IMR-90 (cell line): Measurements from ENCODE around the gene RORB. TPM values are rescaled to one million over a fixed set of nuclear protein-coding genes. Genes with fewer than 3 reads are reported as not detected.

Source experiments
- ATAC-seq: fragments of 200-7000 bp; cut with Tn5 transposase; 2 replicates; pipeline ENCODE4 v1.9.1; 2020; ENCODE audit warnings: low read depth, mild to moderate bottlenecking, moderate library complexity
- BruUV-seq: library from RNA; stranded (reverse); fragments of 400-500 nt; replicated peaks from 2 replicates; lab custom pipeline; 2021; lab: Mats Ljungman, UMichigan
- CTCF ChIA-PET: fragments of 300-600 bp; formaldehyde crosslinking; extraction: SDS; loops from one replicate; lab custom pipeline; 2021; ENCODE audit warnings: antibody characterized with exemption; lab: Yijun Ruan, JAX
- POLR2A ChIA-PET: fragments of 300-600 bp; sonication (Branson Sonifier 250); formaldehyde crosslinking; loops from one replicate; lab custom pipeline; 2022; ENCODE audit warnings: antibody characterized with exemption; ENCODE audit not compliant: unreplicated experiment; lab: Charles Lee
- DNase-seq: peaks from one replicate; pipeline ENCODE4 v3.0.0; 2013
- H2AFZ ChIP-seq: replicated peaks from 2 replicates; pipeline ENCODE3; 2013; ENCODE audit warnings: low read length, mild to moderate bottlenecking; ENCODE audit not compliant: poor library complexity
- H2AK5ac ChIP-seq: 2 replicates; pipeline ENCODE4 v1.6.1; 2013; ENCODE audit warnings: low read depth, low read length, inconsistent platforms
- H2AK9ac ChIP-seq: replicated peaks from 2 replicates; pipeline ENCODE3; 2013; ENCODE audit warnings: mild to moderate bottlenecking, low read depth, low read length, moderate library complexity; ENCODE audit not compliant: poor library complexity
- H2BK120ac ChIP-seq: 2 replicates; pipeline ENCODE4 v1.6.1; 2013; ENCODE audit warnings: low read depth, low read length, inconsistent platforms
- H2BK15ac ChIP-seq: 3 replicates; pipeline ENCODE4 v1.6.1; 2013; ENCODE audit warnings: low read depth, low read length, inconsistent platforms
- H2BK20ac ChIP-seq: 2 replicates; pipeline ENCODE4 v1.6.1; 2013; ENCODE audit warnings: low read depth, mild to moderate bottlenecking, inconsistent platforms, low read length, moderate library complexity
- H2BK5ac ChIP-seq: 2 replicates; pipeline ENCODE4 v1.6.1; 2013; ENCODE audit warnings: mild to moderate bottlenecking, low read depth, low read length, inconsistent platforms; ENCODE audit not compliant: poor library complexity, severe bottlenecking
- H3K14ac ChIP-seq: replicated peaks from 2 replicates; pipeline ENCODE4 v1.6.1; 2013; ENCODE audit warnings: low read depth, low read length, inconsistent platforms
- H3K18ac ChIP-seq: 2 replicates; pipeline ENCODE4 v1.6.1; 2013; ENCODE audit warnings: low read depth, low read length, control low read depth
- H3K23ac ChIP-seq: 2 replicates; pipeline ENCODE4 v1.6.1; 2013; ENCODE audit warnings: low read depth, low read length, inconsistent platforms
- H3K27ac ChIP-seq: 2 replicates; pipeline ENCODE4 v1.5.1; 2013; ENCODE audit warnings: mild to moderate bottlenecking, control low read depth, low read length; ENCODE audit not compliant: insufficient read depth
- H3K27me3 ChIP-seq: 2 replicates; pipeline ENCODE4 v1.6.1; 2013; ENCODE audit warnings: low read length; ENCODE audit not compliant: control insufficient read depth, insufficient read depth
- H3K36me3 ChIP-seq: 2 replicates; pipeline ENCODE4 v1.6.1; 2013; ENCODE audit warnings: low read length, mixed read lengths; ENCODE audit not compliant: control insufficient read depth, insufficient read depth
- H3K4ac ChIP-seq: 2 replicates; pipeline ENCODE4 v1.6.1; 2013; ENCODE audit warnings: low read depth, low read length, inconsistent platforms
- H3K4me1 ChIP-seq: 2 replicates; pipeline ENCODE4 v1.6.1; 2013; ENCODE audit warnings: low read length, mixed read lengths; ENCODE audit not compliant: control insufficient read depth, insufficient read depth
- H3K4me2 ChIP-seq: 2 replicates; pipeline ENCODE4 v1.6.1; 2013; ENCODE audit warnings: low read depth, mild to moderate bottlenecking, control low read depth, low read length, moderate library complexity
- H3K4me3 ChIP-seq: 2 replicates; pipeline ENCODE4 v1.5.1; 2013; ENCODE audit warnings: low read depth, mild to moderate bottlenecking, control low read depth, low read length, moderate library complexity; ENCODE audit not compliant: insufficient read depth
- H3K56ac ChIP-seq: 2 replicates; pipeline ENCODE4 v1.6.1; 2013; ENCODE audit warnings: low read length, inconsistent platforms; ENCODE audit not compliant: insufficient read depth; ENCODE audit errors: extremely low read depth
- H3K79me1 ChIP-seq, 2 experiments: 2 replicates each; pipeline ENCODE4 v1.6.1; 2013; ENCODE audit warnings: low read length in 2 of 2, inconsistent platforms in 1 of 2, low read depth in 1 of 2
- H3K9ac ChIP-seq: 2 replicates; pipeline ENCODE4 v1.6.1; 2013; ENCODE audit warnings: low read depth, low read length, control low read depth
- H3K9me1 ChIP-seq: 2 replicates; pipeline ENCODE4 v1.6.1; 2013; ENCODE audit warnings: low read length, inconsistent platforms; ENCODE audit not compliant: insufficient read depth
- H3K9me3 ChIP-seq: 2 replicates; pipeline ENCODE4 v1.6.1; 2013; ENCODE audit warnings: low read length; ENCODE audit not compliant: control insufficient read depth, insufficient read depth
- H4K20me1 ChIP-seq: 2 replicates; pipeline ENCODE4 v1.6.1; 2013; ENCODE audit warnings: low read length, inconsistent platforms; ENCODE audit not compliant: insufficient read depth
- H4K5ac ChIP-seq: 2 replicates; pipeline ENCODE4 v1.6.1; 2013; ENCODE audit warnings: mild to moderate bottlenecking, low read depth, low read length, control low read depth
- H4K8ac ChIP-seq, 2 experiments: 2 replicates each; pipeline ENCODE4 v1.6.1; 2013; ENCODE audit warnings: low read depth in 2 of 2, low read length in 2 of 2, control low read depth in 1 of 2, inconsistent platforms in 1 of 2
- H4K91ac ChIP-seq: 2 replicates; pipeline ENCODE4 v1.6.1; 2013; ENCODE audit warnings: low read depth, low read length, inconsistent platforms; ENCODE audit not compliant: insufficient read depth
- MAZ ChIP-seq: IDR thresholded peaks from 2 replicates; pipeline ENCODE4 v1.6.1; 2012; ENCODE audit warnings: low read depth, mild to moderate bottlenecking, low read length, improper control_type of control experiment, moderate library complexity, borderline replicate concordance
- NFE2L2 ChIP-seq: fragments of 150-350 bp; IDR thresholded peaks from 2 replicates; pipeline ENCODE4 v1.6.1; 2016; ENCODE audit warnings: low read depth, mild to moderate bottlenecking, low read length
- WGBS, 2 experiments: methylation state at CpG; one replicate each; pipeline versions ENCODE4 v1.1.5 to v1.1.7; 2013; ENCODE audit warnings: missing lambda C conversion rate in 2 of 2; ENCODE audit not compliant: insufficient read length in 1 of 2; ENCODE audit errors: extremely low coverage in 2 of 2; 5-methylcytosine and 5-hydroxymethylcytosine counted together
- dilution Hi-C: fragments of 300-500 bp; cut with HindIII; formaldehyde crosslinking; loops from one replicate; pipeline ENCODE4 v1.14.3; 2018; ENCODE audit warnings: low sequenced_read_pairs; ENCODE audit not compliant: unreplicated experiment
- in situ Hi-C: fragments of 300-500 bp; cut with MboI; formaldehyde crosslinking; loops from 3 replicates; pipeline ENCODE4 v1.14.3; 2019; ENCODE audit warnings: low sequenced_read_pairs, inconsistent platforms, mixed read lengths
- intact Hi-C: fragments of 100-400 bp; cut with micrococcal nuclease; formaldehyde crosslinking; loops from 2 replicates; pipeline ENCODE4 v1.10.0; 2022
- polyA plus RNA-seq, 3 experiments: library from polyadenylated mRNA; depleted of rRNA; stranded (reverse); fragments of >200 nt; gene quantifications; 2 replicates each; pipeline ENCODE4 v1.2.3, GENCODE V29; 2012; ENCODE audit warnings: low replicate concordance in 1 of 3
- total RNA-seq: library from RNA; depleted of rRNA; stranded (reverse); fragments of >200 nt; gene quantifications from 2 replicates; pipeline ENCODE4 v1.2.3, GENCODE V29; 2012

Gene RORB
- total and polyA plus RNA-seq, 2 of the 4 experiments (the other 2 are of a cell fraction): not detected

- no peak overlapping the region for H3K27ac ChIP-seq
- no peaks in the 10 kb centered on the region for H3K9me3 ChIP-seq
- TF ChIP-seq NFE2L2: no peak
- TF ChIP-seq MAZ: no peak
- ATAC-seq (no peak), DNase-seq (no peak)
- no peak overlapping the region for H2AK9ac ChIP-seq
- CTCF ChIA-PET: no interaction called here
- no peaks in the 10 kb centered on the region for H4K20me1 ChIP-seq
- no peak overlapping the region for H3K56ac ChIP-seq
- H3K23ac ChIP-seq: no peak overlapping the region
- no peak overlapping the region for H2BK120ac ChIP-seq
- H2BK15ac ChIP-seq: no peak overlapping the region
- no TSS peak for BruUV-seq
- intact Hi-C loops: no loop called here
- POLR2A ChIA-PET: no interaction called here
- no peak overlapping the region for H3K4me3 ChIP-seq
- no peak overlapping the region for H2AFZ ChIP-seq
- H3K4me1 ChIP-seq: no peaks in the 10 kb centered on the region
- no peak overlapping the region for H4K5ac ChIP-seq
- no peak overlapping the region for H4K8ac ChIP-seq
- in situ Hi-C loops: loop anchor here (25.0 kb wide), 1 partner anchor 1344 kb away; no protein-coding TSS in a partner anchor
- H3K4me2 ChIP-seq: no peak overlapping the region
- H3K18ac ChIP-seq: no peak overlapping the region
- H2BK5ac ChIP-seq: no peak overlapping the region
- H2AK5ac ChIP-seq: no peak overlapping the region
- no CpG with 5 or more reads among the region's 3 CpGs for WGBS, 2 experiments
- H3K4ac ChIP-seq: no peak overlapping the region
- no peaks in the 10 kb centered on the region for H3K9me1 ChIP-seq
- H3K27me3 ChIP-seq: no peaks in the 10 kb centered on the region
- H3K79me1 ChIP-seq: no peaks in the 10 kb centered on the region
- H4K91ac ChIP-seq: no peak overlapping the region
- no peak overlapping the region for H3K14ac ChIP-seq
- no peaks in the 10 kb centered on the region for H3K36me3 ChIP-seq
- no peak overlapping the region for H3K9ac ChIP-seq
- no peak overlapping the region for H2BK20ac ChIP-seq
- dilution Hi-C loops: no loop called here
These were observed 59.5 kb downstream of the RORB start for GRCh38 chr9:74556685-74557084.
